ENCODE results near the gene PPM1M. TPM values are rescaled to one million over a fixed set of nuclear protein-coding genes. Genes with fewer than 3 reads are reported as not detected.
A peak's percentile ranks its signal among the peaks of the same experiment; 100 is the strongest.

The PPM1M gene
- total RNA-seq, 1 donor from 2014 or later = 8.0 TPM

DNA sequence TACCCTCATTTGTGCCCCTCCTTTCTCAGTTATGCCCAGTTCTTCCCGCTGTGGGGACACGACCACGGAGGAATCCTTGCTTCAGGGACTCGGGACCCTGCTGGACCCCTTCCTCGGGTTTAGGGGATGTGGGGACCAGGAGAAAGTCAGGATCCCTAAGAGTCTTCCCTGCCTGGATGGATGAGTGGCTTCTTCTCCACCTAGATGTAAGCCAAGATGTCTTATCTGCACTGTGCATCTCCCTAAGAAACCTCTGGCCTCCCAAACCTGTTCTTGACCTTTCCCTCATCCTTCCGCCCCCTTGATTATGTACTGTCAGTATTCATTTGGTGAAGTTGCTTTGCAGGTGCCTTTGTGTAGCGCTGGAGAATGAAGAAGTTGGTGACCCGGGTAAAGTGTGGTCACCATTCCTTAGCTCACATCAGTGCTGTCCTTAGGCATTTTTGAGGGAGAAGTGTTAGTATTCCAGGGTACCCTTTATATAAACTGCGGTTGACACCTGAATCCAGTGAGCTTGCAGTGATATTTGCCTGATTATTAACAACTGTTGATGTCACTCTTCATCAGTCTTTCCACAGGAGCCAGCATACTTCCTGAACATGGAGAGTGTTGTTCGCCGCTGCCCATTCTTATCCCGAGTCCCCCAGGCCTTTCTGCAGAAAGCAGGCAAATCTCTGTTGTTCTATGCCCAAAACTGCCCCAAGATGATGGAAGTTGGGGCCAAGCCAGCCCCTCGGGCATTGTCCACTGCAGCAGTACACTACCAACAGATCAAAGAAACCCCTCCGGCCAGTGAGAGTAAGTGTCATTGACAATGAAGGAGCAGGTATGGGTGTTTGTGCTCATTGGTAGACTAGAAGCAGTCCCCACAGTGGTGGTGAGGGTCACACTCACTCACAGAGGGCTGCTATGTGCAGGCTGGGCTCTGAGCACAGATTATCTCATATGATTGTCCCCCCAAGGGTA, 46.6 kb upstream of the PPM1M start:
- peak overlapping the region; percentile 93 for H3K27ac Mint-ChIP-seq
- H3K4me3 Mint-ChIP-seq = peak overlapping the region; percentile 99
- H3K36me3 Mint-ChIP-seq = peaks cover 12% of the 10 kb centered on the region
- no peaks in the 10 kb centered on the region for H3K9me3 Mint-ChIP-seq
- TF ChIP-seq, protein P1, sequence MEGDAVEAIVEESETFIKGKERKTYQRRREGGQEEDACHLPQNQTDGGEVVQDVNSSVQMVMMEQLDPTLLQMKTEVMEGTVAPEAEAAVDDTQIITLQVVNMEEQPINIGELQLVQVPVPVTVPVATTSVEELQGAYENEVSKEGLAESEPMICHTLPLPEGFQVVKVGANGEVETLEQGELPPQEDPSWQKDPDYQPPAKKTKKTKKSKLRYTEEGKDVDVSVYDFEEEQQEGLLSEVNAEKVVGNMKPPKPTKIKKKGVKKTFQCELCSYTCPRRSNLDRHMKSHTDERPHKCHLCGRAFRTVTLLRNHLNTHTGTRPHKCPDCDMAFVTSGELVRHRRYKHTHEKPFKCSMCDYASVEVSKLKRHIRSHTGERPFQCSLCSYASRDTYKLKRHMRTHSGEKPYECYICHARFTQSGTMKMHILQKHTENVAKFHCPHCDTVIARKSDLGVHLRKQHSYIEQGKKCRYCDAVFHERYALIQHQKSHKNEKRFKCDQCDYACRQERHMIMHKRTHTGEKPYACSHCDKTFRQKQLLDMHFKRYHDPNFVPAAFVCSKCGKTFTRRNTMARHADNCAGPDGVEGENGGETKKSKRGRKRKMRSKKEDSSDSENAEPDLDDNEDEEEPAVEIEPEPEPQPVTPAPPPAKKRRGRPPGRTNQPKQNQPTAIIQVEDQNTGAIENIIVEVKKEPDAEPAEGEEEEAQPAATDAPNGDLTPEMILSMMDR (conservative IDR thresholded peaks at IDR 0.05) = no peak
- no peaks in the 10 kb centered on the region for H3K27me3 Mint-ChIP-seq
- peaks cover 25% of the 10 kb centered on the region for H3K4me1 Mint-ChIP-seq (ENCODE audit: unreplicated experiment)
- DNase-seq (ENCODE audit: extremely low spot score, unreplicated experiment) = no peak

DNA sequence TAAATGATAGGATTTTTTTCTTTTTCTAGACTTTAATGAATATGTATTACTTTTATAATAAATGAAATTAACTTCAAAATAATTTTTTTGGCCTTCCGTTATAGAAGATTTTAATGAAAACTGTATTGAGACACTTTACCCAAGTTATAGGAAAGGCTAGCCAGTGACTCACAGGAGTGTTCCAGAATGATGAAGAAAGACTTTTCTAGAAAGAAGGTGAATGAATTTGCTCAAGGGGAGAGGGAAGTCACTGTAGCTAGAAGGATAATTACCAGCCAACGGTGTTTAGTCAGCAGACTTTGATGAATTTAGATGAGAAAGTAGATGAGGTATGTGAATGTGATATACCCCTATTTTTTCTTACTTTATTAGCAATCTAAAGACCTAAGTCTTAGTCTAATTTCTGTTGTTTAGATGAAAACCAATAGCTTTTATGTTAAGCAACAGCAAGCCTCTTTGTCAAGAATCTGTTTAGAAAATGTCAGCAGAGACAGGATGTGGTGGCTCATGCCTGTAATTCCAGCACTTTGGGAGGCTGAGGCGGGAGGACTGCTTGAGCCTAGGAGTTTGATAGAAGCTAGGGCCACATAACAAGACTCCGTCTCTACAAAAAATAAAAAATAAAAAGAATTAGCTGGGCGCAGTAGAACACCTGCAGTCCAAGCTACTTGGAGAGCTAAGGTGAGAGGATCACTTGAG, 44.4 kb upstream of the PPM1M start:
- H3K27ac Mint-ChIP-seq = no peak overlapping the region
- H3K9me3 Mint-ChIP-seq = no peaks in the 10 kb centered on the region
- no peak overlapping the region for H3K4me3 Mint-ChIP-seq
- H3K36me3 Mint-ChIP-seq = peaks cover 28% of the 10 kb centered on the region
- H3K27me3 Mint-ChIP-seq = no peaks in the 10 kb centered on the region
- H3K4me1 Mint-ChIP-seq (ENCODE audit: unreplicated experiment) = peaks cover 25% of the 10 kb centered on the region
- TF ChIP-seq, protein P1 (conservative IDR thresholded peaks at IDR 0.05) = no peak
- DNase-seq (ENCODE audit: extremely low spot score, unreplicated experiment) = no peak

DNA sequence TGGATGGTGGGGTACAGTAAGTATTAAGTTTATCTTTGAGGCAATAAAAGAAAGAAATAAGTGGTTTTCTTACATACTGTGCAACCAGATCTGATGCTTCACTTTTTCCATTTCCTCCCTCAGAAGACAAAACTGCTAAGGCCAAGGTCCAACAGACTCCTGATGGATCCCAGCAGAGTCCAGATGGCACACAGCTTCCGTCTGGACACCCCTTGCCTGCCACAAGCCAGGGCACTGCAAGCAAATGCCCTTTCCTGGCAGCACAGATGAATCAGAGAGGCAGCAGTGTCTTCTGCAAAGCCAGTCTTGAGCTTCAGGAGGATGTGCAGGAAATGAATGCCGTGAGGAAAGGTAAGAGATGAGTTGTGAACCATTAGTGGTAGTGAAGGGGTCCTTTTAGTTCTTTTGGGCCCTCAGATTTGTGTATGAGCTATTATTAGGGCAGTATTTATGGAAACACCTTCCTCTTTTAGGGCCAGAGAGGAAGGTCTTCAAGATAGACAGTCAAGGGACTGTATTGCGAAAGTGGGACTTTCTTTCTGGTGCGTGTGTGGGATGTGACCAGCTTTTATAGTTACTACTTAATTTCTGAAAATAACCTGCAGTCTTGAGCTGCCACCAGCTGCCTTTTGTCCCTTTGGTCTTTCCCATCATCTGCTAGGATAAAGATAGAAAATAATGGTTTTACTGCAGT, 43.0 kb upstream of the PPM1M start:
- Mint-ChIP-seq H3K9me3 (no peaks in the 10 kb centered on the region), H3K36me3 (peaks cover 32% of the 10 kb centered on the region), H3K4me1 (ENCODE audit: unreplicated experiment) (peaks cover 16% of the 10 kb centered on the region), H3K27ac (no peak overlapping the region), H3K27me3 (no peaks in the 10 kb centered on the region), H3K4me3 (no peak overlapping the region)
- no peak for DNase-seq (ENCODE audit: extremely low spot score, unreplicated experiment)
- TF ChIP-seq, protein P1 (conservative IDR thresholded peaks at IDR 0.05) = no peak

DNA sequence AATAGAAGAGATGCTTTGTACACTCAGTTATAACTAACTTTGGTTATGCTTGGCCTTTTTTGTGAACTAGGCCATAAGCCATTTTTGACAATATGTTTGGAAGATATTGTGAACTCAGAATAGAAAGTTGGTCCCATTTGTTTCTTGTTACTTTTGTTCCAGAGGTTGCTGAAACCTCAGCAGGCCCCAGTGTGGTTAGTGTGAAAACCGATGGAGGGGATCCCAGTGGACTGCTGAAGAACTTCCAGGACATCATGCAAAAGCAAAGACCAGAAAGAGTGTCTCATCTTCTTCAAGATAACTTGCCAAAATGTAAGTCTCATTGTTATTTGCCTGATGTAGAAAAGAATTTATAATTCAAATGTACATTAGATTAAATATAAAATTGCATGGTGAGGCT, 41.9 kb upstream of the PPM1M start:
- no peak for DNase-seq (ENCODE audit: extremely low spot score, unreplicated experiment)
- Mint-ChIP-seq H3K4me3 (no peak overlapping the region), H3K4me1 (ENCODE audit: unreplicated experiment) (peaks cover 10% of the 10 kb centered on the region), H3K27ac (no peak overlapping the region), H3K9me3 (no peaks in the 10 kb centered on the region), H3K36me3 (peaks cover 41% of the 10 kb centered on the region), H3K27me3 (no peaks in the 10 kb centered on the region)
- TF ChIP-seq, protein P1 (conservative IDR thresholded peaks at IDR 0.05) = no peak

DNA sequence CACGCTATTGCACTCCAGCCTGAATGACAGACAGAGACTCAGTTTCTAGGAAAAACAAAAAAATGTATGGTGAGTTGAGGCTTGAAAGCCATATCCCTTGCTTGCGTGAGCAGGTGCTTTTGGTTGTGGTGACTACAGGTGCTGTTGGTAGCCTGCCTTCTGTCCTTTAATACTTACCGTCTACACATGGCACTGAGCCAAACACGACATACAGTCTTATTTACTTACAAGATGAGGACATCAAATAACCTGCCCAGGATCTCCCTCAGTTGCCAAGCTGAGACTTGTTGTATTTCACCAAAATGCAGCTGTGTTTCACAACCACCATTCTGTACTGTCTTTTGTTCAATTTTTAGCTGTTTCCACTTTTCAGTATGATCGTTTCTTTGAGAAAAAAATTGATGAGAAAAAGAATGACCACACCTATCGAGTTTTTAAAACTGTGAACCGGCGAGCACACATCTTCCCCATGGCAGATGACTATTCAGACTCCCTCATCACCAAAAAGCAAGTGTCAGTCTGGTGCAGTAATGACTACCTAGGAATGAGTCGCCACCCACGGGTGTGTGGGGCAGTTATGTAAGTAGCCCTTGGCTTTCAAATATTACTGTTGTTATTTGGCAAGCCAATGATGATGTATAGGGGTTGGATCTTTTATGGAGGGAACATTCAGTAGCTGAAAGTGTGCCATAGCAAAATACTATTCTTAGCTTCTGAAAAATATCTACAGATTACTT, 41.1 kb upstream of the PPM1M start:
- Mint-ChIP-seq H3K27ac (no peak overlapping the region), H3K36me3 (peaks cover 37% of the 10 kb centered on the region), H3K9me3 (no peaks in the 10 kb centered on the region), H3K4me3 (no peak overlapping the region), H3K27me3 (no peaks in the 10 kb centered on the region), H3K4me1 (ENCODE audit: unreplicated experiment) (peaks cover 2% of the 10 kb centered on the region)
- TF ChIP-seq, protein P1 (conservative IDR thresholded peaks at IDR 0.05) = no peak
- DNase-seq (ENCODE audit: extremely low spot score, unreplicated experiment) = no peak
